GM18868 (cell line): ENCODE results near the gene PGBD5.
A peak's percentile ranks its signal among the peaks of the same experiment; 100 is the strongest.

Experiments
- ATAC-seq: cut with Tn5 transposase; IDR thresholded peaks from one replicate; pipeline ENCODE4 v1.9.1; 2021; ENCODE audit warnings: mild to moderate bottlenecking, moderate library complexity; ENCODE audit not compliant: unreplicated experiment

PGBD5 gene

DNA sequence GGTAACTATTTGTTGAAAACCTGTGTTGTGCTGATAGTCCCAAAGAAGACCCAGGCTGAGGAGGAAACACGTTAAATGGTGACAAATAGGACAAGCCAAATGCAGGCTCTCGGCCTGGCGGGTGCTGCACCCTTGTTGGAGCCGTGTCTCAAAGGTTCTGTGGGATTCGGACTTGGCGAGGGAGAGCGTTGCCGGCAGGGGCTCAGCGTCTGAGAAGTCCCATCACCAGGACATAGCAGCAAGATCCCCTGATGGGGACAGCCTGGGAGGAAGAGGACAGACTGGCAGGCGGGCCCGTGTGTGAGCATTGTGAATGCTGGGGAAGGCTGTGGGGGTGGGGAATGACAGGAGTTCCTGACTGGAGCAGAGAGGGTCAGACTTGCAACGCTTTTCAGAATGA, 142.5 kb downstream of the PGBD5 start:
- no peak for ATAC-seq

DNA sequence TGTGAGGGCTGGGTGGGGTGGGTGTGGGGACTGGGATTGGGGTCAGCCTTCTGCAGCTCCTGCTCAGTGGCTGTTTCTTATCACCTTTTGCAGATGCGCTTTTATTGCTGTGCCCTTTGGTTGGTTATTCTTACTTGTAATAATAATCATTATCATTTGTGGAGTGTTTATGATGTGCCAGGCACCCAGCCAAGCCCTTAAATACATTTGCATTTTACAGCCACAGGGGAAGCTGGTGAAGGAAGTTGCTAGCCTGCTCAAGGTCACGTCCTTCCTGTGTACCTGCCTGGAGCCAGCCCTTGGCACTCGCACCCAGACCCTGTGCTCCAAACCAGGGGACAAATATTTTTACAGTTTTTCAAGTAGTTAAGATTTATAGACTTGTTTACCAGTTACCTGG, 144.0 kb downstream of the PGBD5 start:
- no peak for ATAC-seq

DNA sequence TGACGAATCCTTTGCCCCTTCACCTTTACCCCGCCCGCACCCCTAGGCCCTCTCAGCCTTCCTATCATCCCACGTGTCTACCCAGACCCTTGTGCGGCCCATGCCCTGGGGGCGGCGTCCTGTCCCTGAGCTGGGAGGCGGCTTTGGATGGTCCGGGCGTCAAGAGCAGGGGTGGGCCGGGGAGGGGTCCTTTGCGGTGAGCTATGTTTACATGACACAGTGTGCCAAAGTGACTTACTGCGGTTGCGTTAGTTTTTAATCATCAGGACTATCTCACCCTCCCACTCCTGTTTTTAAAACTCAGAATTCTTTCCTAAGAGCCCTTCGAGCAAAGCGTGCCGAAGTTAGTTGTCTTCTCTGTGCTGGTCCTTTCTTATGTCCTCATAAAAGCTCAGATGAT, 144.6 kb downstream of the PGBD5 start:
- no peak for ATAC-seq

GRCh38 chr1:230280906-230281413, 145.2 kb downstream of the PGBD5 start:
- ATAC-seq: no peak

DNA sequence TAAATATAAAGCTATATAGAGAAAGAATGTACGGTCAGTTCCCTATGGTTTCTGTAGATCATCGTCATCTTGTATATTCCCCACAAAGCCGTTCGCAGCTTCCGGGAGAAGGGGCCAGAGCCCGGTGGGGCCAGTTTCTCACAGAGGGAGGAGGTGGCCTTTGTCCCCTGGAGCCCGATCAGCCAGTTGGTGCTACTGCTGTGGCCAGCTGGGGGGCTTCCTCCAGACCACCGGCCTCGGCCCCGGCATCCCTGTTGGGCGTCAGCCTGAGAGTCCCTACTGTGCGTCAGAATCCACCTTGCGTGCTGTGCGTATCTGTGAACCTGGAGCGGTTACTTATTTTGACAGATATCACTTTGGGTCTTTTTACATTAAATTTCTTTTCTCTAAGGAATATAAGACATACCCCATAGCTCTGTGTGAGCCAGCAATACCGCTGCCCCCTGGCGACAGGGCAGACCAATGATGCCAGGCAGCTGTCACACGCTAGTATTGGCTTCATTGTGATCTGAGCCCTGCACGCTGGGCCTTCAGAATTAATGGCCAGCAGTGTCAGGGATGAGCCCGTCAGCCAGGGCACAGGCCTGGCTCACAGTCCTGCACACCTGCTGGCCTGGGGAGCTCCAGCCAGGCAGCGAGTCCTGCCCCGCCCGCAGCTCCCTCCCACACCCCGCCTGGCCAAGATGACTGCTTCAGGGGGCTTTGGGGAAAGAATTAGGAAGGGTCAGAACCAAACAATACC, 145.9 kb downstream of the PGBD5 start:
- no peak for ATAC-seq

DNA sequence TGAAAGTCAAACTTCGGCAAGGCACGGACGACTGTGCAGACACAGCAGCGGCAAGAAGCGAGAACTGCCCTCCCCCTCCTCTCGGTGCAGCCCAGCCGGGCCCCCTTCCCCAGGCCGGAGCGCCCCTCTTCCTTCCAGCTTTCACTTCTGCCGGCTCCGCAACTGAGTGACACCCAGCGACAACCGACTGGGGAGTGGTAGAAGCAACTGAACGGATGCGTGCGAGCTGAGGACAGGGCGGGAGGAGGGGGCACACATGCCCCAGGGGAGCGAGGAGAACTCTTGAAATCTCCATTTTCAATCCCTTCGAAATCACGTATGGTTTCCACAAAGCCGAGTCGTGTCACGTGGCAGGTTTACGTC, 146.6 kb downstream of the PGBD5 start:
- no peak for ATAC-seq

DNA sequence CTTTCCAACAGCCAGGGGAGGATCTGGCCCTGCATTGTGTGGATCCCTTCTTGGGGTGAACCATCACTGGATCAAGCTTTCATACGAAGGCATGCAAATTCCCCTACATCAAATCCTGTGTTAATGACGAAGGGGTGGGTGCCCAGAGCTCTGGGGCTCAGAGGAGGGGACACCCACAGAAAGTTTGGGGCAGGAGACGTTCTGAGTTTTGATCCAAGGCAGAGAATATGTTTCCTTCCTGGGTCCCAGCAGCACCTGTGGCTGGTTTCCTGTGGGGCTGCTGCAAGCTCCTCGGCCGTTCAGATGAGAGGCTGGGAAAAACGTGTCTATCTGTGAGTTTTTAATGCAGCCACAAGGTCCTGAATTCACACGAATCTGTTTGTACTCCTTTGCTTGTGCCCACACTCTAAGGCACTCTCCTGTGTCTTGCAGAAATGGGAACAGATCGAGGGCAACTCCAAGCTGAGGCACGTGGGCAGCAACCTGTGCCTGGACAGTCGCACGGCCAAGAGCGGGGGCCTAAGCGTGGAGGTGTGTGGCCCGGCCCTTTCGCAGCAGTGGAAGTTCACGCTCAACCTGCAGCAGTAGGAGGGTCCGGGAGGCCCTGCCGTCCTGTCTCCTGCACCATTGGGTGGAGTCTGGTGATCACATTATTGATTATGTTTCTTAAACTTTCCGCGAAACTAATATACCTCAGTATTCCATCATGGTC, 147.1 kb downstream of the PGBD5 start:
- no peak for ATAC-seq

- no peak for ATAC-seq
Observed at GRCh38 chr1:230278376-230278775, 147.8 kb downstream of the PGBD5 start.

DNA sequence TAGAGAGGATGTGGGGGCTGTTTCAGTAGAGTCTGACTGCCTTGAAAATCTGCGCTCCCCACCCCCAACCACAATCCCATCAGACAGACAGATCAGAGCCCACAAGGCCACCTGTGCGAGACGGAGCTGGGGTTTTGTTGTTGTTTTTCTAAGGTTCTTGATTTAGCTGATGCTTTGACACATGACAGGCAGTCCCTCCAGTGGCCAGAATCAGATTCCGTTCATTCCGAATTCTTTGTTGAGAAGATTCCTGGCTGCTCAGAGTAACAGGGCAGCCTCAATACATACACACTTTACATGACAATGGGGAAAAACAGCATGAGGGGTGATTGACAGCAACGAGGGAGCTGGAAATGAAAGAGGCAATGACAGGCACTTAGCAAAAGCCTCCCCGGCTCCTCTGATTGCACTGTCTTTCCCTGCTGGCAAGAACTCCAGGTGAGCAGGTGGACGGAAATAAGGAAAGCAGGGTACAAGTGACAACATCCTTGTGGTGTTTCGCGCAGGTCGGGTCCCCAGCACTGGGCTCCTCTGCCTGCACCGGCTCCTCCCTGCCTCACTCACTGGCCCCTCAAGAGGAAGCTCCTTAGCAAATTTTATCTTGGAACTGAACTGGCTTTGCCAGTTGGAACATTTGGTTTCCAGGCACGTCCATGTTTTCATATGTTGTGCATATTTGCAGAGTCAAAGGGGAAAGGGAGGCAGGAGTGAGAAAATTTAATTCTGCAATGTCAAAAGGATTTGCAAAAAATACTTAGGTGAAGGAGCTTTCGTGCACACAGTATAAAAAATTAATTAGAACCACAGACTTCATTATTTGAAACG, 148.7 kb downstream of the PGBD5 start:
- peak; percentile 41 for ATAC-seq

GRCh38 chr1:230276401-230276800, 149.7 kb downstream of the PGBD5 start:
- no peak for ATAC-seq

DNA sequence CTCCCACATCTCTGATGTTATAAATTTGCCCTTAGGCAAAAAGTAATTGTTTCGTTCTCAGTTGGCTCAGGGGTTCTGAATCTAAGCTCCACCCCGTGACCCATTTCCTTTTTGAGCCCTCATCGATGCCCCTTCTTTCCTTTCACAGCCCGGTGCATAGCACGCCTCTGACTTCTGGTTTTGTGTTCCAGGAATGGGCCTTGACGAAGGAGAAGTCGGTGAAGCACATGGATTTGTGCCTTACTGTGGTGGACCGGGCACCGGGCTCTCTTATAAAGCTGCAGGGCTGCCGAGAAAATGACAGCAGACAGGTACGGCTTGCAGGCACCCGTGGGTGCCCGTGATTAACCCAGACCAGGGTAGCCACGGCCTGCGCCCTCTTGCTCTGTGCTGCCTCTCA, 151.9 kb downstream of the PGBD5 start:
- no peak for ATAC-seq

DNA sequence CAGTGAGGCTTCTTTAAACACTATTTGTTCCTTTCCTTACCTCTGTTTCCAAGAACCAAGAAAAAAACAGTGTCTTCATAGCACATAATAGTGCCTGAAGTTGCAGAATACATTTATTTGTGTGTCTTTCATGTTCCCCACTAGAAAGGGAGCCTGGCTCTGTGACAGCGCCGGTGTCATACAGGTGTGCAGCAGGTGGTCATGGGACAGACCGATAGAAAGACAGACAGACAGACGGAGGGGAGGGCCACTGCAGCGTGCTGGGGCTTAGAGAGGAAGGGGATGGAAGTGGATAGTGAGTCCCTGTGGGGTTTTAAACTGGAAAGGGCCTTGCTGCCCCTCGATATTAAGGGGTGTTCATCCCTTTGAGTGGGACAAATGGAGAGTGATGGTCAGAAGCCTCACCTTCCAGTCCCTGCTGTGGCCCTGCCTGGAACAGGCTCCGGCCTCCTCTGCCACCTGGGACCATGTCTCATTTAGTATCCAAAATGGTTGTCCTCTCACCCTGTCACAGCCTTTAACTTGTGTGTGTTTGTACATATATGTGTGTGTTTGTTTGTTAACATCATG, 152.9 kb downstream of the PGBD5 start:
- ATAC-seq: no peak

- ATAC-seq: no peak
Observed at GRCh38 chr1:230272557-230272956, 153.6 kb downstream of the PGBD5 start.

DNA sequence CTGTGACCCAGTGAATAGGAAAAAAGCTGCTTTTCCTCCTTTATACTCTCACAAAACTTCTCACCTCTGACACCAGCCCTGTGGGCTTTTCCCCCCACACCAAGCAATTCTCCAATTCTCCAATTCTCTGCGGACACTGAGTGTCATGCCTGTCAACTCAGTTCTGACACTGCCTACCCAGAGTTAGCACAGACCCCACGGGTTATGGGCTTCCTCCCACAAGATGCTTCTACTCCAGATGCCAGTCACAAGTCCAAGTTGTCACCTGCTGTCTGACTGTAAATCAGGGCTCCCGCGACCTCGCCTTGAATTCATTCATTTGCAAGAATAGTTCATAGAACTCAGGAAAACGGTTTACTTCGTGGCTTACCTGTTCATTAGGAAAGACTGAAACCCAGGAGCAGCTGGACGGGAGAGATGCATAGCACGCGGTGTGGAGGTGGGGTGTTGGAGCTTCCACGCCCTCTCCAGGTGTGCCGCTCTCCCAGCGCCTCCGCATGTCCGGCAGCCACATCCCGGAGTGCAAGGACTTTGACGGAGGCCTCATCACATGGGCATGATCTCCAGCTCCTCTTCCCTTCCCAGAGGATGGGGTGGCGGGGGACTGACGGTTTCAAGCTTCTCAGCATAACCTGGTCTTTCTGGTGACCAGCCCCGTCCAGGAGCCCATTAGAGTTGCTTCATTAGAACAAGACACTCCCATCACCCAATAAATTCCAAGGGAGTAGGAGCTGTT, 154.7 kb downstream of the PGBD5 start:
- no peak for ATAC-seq

DNA sequence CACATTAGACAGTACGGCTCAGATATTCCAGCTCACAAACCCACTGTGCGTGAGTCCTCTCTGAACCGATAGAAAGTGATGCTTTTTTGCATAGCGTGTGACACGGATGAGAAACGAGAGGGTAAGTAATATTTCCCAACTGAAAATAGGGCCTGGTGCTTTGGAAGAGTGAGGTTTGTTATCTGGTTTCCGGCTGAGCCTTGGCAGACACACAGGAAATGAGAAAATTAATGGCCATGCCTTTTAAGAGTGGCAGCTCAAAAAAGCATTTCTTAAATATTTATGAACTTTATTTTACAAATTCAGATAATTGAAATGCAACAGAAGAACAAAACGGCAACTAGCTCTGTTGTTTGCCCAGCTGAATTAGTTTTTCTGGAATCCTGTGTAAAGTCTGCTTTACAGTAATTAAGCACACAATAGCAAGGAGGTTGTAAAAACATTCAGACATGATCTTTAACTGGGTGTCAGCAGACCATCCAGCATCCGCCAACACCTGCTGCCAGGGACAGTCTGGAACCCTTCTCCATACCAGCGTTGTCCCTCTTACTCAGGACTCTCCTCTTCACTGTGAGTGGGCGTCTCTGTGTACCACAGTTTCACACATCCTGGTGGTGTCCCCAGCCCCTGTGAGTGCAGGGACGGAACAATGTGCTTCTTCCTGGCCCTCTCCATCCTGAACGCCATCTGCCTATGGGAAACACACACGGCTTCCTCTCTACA, 155.4 kb downstream of the PGBD5 start:
- ATAC-seq: peak; percentile 73

DNA sequence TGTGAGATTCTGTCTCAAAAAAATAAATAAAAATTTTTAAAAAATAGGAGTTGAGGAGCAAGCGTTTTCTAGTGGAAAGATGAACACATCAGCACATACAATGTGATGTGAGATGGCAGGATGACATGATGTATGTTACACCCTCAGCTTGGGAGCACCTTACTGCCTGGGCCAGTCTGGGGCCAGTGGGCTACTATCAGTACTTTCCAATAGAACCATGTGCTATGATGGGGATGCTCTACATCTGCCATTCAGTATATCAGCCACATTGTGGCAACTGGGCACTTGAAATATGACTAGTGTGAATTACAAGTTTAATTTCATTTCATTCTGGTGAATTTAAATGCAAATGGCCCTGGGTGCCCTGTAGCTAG, 156.0 kb downstream of the PGBD5 start:
- ATAC-seq: peak; percentile 12

- no peak for ATAC-seq
Observed at GRCh38 chr1:230268371-230269170, 157.6 kb downstream of the PGBD5 start.

- ATAC-seq: no peak
Observed at GRCh38 chr1:230267338-230268065, 158.6 kb downstream of the PGBD5 start.
